Trophoblast cell (in vitro differentiated cells and primary cell): ENCODE data around the gene FHOD1.

Experiments
- DNase-seq, 2 donors: peaks; one replicate each; pipeline ENCODE4 v3.0.0-alpha.2; 2016
- H2AFZ ChIP-seq: 2 replicates; pipeline ENCODE4 v1.6.1; 2013; ENCODE audit warnings: low read length, moderate library complexity, mild to moderate bottlenecking; ENCODE audit not compliant: insufficient read depth, poor library complexity
- H2AK5ac ChIP-seq: 2 replicates; pipeline ENCODE4 v1.6.1; 2013; ENCODE audit warnings: mild to moderate bottlenecking, low read length
- H2BK120ac ChIP-seq: 2 replicates; pipeline ENCODE4 v1.6.1; 2013; ENCODE audit warnings: low read length, mild to moderate bottlenecking, moderate library complexity; ENCODE audit not compliant: insufficient read depth, poor library complexity
- H2BK12ac ChIP-seq: 2 replicates; pipeline ENCODE4 v1.6.1; 2013; ENCODE audit warnings: mild to moderate bottlenecking, low read length, moderate library complexity
- H2BK5ac ChIP-seq: 2 replicates; pipeline ENCODE4 v1.6.1; 2013; ENCODE audit warnings: low read length, low read depth, moderate library complexity, mild to moderate bottlenecking; ENCODE audit not compliant: poor library complexity
- H3K14ac ChIP-seq: 2 replicates; pipeline ENCODE4 v1.6.1; 2013; ENCODE audit warnings: mild to moderate bottlenecking, low read length
- H3K18ac ChIP-seq: 2 replicates; pipeline ENCODE4 v1.6.1; 2013; ENCODE audit warnings: mild to moderate bottlenecking, low read length
- H3K23ac ChIP-seq: 2 replicates; pipeline ENCODE4 v1.6.1; 2013; ENCODE audit warnings: low read length
- H3K27ac ChIP-seq: 2 replicates; pipeline ENCODE4 v1.5.1; 2013; ENCODE audit warnings: low read depth, mild to moderate bottlenecking, inconsistent platforms, low read length, moderate library complexity
- H3K27me3 ChIP-seq: 2 replicates; pipeline ENCODE4 v1.6.1; 2013; ENCODE audit warnings: inconsistent platforms, mild to moderate bottlenecking, low read length, moderate library complexity; ENCODE audit not compliant: insufficient read depth
- H3K36me3 ChIP-seq, 2 experiments: 1 replicate in 1 of 2; 2 replicates in 1 of 2; pipeline ENCODE4 v1.6.1; 2013; ENCODE audit warnings: low read length in 2 of 2, mild to moderate bottlenecking in 2 of 2, moderate library complexity in 1 of 2; ENCODE audit not compliant: insufficient read depth in 2 of 2, control insufficient read depth in 1 of 2
- H3K4ac ChIP-seq: 2 replicates; pipeline ENCODE4 v1.6.1; 2013; ENCODE audit warnings: low read depth, mild to moderate bottlenecking, low read length, moderate library complexity
- H3K4me1 ChIP-seq, 2 experiments: 1 replicate in 1 of 2; 2 replicates in 1 of 2; pipeline ENCODE4 v1.6.1; 2013; ENCODE audit warnings: low read length in 2 of 2, mild to moderate bottlenecking in 2 of 2, moderate library complexity in 1 of 2; ENCODE audit not compliant: insufficient read depth in 2 of 2, control insufficient read depth in 1 of 2
- H3K4me2 ChIP-seq: 2 replicates; pipeline ENCODE4 v1.6.1; 2013; ENCODE audit warnings: inconsistent platforms, mild to moderate bottlenecking, low read length, moderate library complexity
- H3K4me3 ChIP-seq: 2 replicates; pipeline ENCODE4 v1.5.1; 2013; ENCODE audit warnings: mild to moderate bottlenecking, low read depth, low read length, inconsistent platforms
- H3K79me1 ChIP-seq: one replicate; pipeline ENCODE4 v1.6.1; 2013; ENCODE audit warnings: low read length
- H3K79me2 ChIP-seq: 2 replicates; pipeline ENCODE4 v1.6.1; 2013; ENCODE audit warnings: low read length, mild to moderate bottlenecking; ENCODE audit not compliant: control insufficient read depth, insufficient read depth, poor library complexity
- H3K9ac ChIP-seq: 2 replicates; pipeline ENCODE4 v1.6.1; 2013; ENCODE audit warnings: mild to moderate bottlenecking, low read length
- H3K9me3 ChIP-seq: 2 replicates; pipeline ENCODE4 v1.6.1; 2013; ENCODE audit warnings: low read depth, mild to moderate bottlenecking, control low read depth, inconsistent platforms, low read length; ENCODE audit not compliant: insufficient read depth
- H4K12ac ChIP-seq: 2 replicates; pipeline ENCODE4 v1.6.1; 2013; ENCODE audit warnings: low read depth, mild to moderate bottlenecking, low read length, moderate library complexity
- H4K8ac ChIP-seq: 2 replicates; pipeline ENCODE4 v1.6.1; 2013; ENCODE audit warnings: low read depth, mild to moderate bottlenecking, low read length, moderate library complexity
- H4K91ac ChIP-seq: one replicate; pipeline ENCODE4 v1.6.1; 2013; ENCODE audit warnings: low read depth, mild to moderate bottlenecking, low read length, moderate library complexity
- WGBS: extraction: QIAGEN DNeasy Blood & Tissue Kit; methylation state at CpG from one replicate; pipeline ENCODE4 v1.1.7; 2013; ENCODE audit warnings: missing lambda C conversion rate; ENCODE audit not compliant: insufficient read length, insufficient coverage; ENCODE audit errors: extremely low coverage; 5-methylcytosine and 5-hydroxymethylcytosine counted together

FHOD1 gene

DNA sequence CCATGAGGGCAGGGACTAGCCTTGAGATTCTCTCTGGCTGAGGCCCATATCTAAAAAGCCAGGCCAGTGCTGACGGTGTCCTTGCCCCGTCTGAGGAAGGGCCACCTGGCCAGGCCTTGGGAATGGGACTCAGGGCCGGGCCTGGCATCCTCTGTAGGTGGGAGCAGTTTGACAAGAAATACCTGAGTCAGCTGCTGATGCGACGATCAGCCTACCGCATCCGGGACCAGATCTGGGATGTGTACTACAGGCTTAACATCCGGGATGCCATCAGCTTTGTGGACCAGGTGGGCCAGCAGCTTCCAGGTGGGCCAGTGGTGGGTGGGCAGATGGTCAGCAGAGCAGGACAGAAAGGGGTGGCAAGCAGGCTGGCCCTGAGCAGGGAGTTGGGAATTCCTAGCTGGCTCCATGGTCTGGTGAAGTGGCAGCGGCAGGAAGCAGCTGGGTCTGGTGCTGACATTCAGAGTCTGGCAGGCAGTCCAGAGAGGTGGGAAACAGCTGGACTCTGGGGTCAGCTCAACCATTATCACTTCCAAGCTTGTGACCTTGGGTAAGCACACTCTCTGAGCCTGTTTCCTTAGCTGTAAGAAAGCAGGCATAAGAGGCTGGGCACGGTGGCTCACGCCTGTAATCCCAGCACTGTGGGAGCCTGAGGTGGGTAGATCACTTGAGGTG lies 11.0 kb upstream of the FHOD1 start:
- Histone ChIP-seq H3K4ac (no peak overlapping the region), H3K79me2 (no peaks in the 10 kb centered on the region), H3K27me3 (peaks cover 2% of the 10 kb centered on the region), H4K91ac (no peak overlapping the region), H3K18ac (no peak overlapping the region), H2AFZ (no peak overlapping the region), H3K27ac (no peak overlapping the region), H2BK5ac (no peak overlapping the region), H2BK12ac (no peak overlapping the region), H2AK5ac (no peak overlapping the region), H3K4me1 (no peaks in the 10 kb centered on the region), H3K9ac (no peak overlapping the region), H2BK120ac (no peak overlapping the region), H3K4me3 (no peak overlapping the region), H3K36me3 (no peaks in the 10 kb centered on the region), H3K79me1 (no peaks in the 10 kb centered on the region), H3K9me3 (peaks cover 3% of the 10 kb centered on the region), H4K8ac (no peak overlapping the region), H4K12ac (no peak overlapping the region), H3K4me2 (no peak overlapping the region), H3K14ac (no peak overlapping the region), H3K23ac (no peak overlapping the region)
- WGBS = no CpG with 5 or more reads among the region's 11 CpGs
- DNase-seq = peak; percentile 81 to 86

DNA sequence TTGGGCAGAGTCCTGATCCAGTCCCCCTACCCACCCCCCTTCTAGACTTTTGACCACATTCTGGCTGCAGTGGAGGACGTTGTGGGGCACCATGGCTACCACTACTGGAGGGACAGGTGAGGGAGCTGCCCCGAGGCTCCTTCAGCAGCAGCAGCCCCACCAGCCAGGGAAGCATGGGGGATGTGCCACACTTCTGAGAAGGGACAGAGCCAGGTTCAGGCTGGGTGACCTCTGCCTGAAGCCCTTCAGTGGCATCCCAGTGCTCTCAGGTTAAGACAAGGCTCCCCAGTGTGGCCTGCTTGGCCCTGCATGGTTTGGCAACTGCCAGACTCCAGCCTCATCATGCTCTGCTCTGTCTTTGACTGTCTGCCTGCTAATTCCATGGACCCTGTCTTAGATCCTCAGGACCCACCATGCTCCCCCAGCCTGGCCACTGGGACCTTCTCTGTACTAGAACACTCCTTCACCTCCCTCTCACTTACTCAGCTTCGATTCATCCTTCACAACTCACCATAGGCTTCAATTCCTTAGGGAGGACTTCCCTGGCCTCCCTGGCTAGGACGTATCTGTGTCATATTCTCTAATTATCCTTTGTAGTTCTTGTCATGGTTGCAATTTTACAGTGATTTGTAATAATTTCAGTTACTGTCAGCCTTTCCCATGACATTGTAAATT lies 10.3 kb upstream of the FHOD1 start:
- Histone ChIP-seq H3K36me3 (no peaks in the 10 kb centered on the region), H2BK5ac (no peak overlapping the region), H4K12ac (no peak overlapping the region), H4K8ac (no peak overlapping the region), H2BK120ac (no peak overlapping the region), H3K27me3 (peaks cover 1% of the 10 kb centered on the region), H3K9me3 (peaks cover 5% of the 10 kb centered on the region), H3K27ac (no peak overlapping the region), H2AFZ (no peak overlapping the region), H3K23ac (no peak overlapping the region), H2AK5ac (no peak overlapping the region), H3K79me2 (no peaks in the 10 kb centered on the region), H3K4me3 (no peak overlapping the region), H3K79me1 (no peaks in the 10 kb centered on the region), H3K14ac (no peak overlapping the region), H3K18ac (no peak overlapping the region), H3K4me1 (no peaks in the 10 kb centered on the region), H2BK12ac (no peak overlapping the region), H4K91ac (no peak overlapping the region), H3K9ac (no peak overlapping the region), H3K4me2 (no peak overlapping the region), H3K4ac (no peak overlapping the region)
- WGBS = no CpG with 5 or more reads among the region's 4 CpGs
- DNase-seq = no peak

DNA sequence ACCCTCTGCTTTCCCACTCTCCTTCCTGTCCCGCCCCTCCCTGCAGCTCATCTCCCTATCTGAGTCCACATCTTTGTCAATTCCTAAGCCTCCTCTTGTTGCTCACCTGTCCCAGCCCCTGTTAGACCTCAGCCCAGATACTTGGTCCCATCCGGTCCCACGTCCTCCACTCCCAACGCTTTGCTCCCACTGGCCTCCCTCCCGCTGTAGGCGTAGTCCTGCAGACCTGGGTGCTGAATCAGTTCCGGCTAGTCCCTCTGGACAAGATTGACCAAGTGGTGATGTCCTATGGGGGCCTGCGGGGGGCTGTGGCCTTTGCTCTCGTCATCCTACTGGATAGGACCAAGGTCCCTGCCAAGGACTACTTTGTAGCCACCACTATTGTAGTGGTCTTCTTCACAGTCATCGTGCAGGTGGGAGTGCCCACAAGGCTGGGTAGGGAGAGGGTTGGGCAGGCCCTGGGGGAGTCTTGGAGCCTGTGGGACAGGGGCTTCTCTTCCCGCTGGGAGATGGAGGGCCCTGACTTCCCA lies 9.5 kb upstream of the FHOD1 start:
- no peak overlapping the region for H2BK5ac ChIP-seq
- H3K4me1 ChIP-seq = no peaks in the 10 kb centered on the region
- H3K9ac ChIP-seq = no peak overlapping the region
- no peak overlapping the region for H3K4me3 ChIP-seq
- no peak overlapping the region for H3K27ac ChIP-seq
- H2BK120ac ChIP-seq = no peak overlapping the region
- DNase-seq = no peak
- no peak overlapping the region for H3K23ac ChIP-seq
- no peak overlapping the region for H3K4ac ChIP-seq
- no peak overlapping the region for H3K18ac ChIP-seq
- no peak overlapping the region for H3K14ac ChIP-seq
- no peak overlapping the region for H4K91ac ChIP-seq
- peaks cover 5% of the 10 kb centered on the region for H3K9me3 ChIP-seq
- no peak overlapping the region for H2AK5ac ChIP-seq
- no peak overlapping the region for H3K4me2 ChIP-seq
- no peak overlapping the region for H4K12ac ChIP-seq
- no peak overlapping the region for H2BK12ac ChIP-seq
- no CpG with 5 or more reads among the region's 11 CpGs for WGBS
- H3K79me2 ChIP-seq = no peaks in the 10 kb centered on the region
- H3K79me1 ChIP-seq = no peaks in the 10 kb centered on the region
- no peak overlapping the region for H4K8ac ChIP-seq
- no peaks in the 10 kb centered on the region for H3K27me3 ChIP-seq
- H2AFZ ChIP-seq = no peak overlapping the region
- no peaks in the 10 kb centered on the region for H3K36me3 ChIP-seq

DNA sequence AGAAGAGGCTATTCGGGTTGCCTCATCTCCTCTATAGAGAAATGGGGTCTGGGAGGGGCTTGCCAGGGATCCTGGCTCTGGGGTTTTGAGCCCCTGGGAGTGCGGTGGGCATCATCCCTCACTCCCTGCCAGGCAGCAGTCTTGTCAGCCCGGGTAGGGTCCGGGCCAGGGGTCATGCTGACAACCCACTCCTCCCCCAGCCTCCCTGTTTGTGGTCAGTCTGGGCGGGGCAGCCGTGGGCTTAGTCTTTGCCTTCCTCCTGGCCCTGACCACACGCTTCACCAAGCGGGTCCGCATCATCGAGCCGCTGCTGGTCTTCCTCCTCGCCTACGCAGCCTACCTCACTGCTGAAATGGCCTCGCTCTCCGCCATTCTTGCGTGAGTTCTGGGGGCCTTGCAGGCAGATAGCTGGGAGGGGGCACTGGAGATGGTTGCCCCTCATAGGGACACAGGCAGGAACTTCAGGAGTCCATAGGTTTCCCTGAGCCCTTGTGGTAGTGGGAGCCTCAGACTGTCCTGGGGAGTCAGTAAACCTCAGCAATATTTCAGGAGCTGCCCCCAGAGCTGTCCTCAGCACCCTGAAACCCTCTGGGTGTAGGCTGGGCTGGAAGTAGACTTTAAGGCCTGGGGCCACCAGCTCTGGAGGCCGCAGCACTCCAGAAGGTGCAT lies 8.4 kb upstream of the FHOD1 start:
- no peak overlapping the region for H3K4ac ChIP-seq
- H3K27ac ChIP-seq = no peak overlapping the region
- H3K79me1 ChIP-seq = no peaks in the 10 kb centered on the region
- H3K18ac ChIP-seq = no peak overlapping the region
- H3K14ac ChIP-seq = no peak overlapping the region
- WGBS = no CpG with 5 or more reads among the region's 17 CpGs
- H2BK120ac ChIP-seq = no peak overlapping the region
- no peak overlapping the region for H3K4me2 ChIP-seq
- H3K4me1 ChIP-seq = no peaks in the 10 kb centered on the region
- no peak overlapping the region for H4K91ac ChIP-seq
- H3K36me3 ChIP-seq = no peaks in the 10 kb centered on the region
- H3K23ac ChIP-seq = no peak overlapping the region
- peaks cover 5% of the 10 kb centered on the region for H3K9me3 ChIP-seq
- DNase-seq = no peak
- no peak overlapping the region for H2BK12ac ChIP-seq
- H3K9ac ChIP-seq = no peak overlapping the region
- H2BK5ac ChIP-seq = no peak overlapping the region
- H2AK5ac ChIP-seq = no peak overlapping the region
- no peaks in the 10 kb centered on the region for H3K79me2 ChIP-seq
- H4K12ac ChIP-seq = no peak overlapping the region
- no peak overlapping the region for H4K8ac ChIP-seq
- H3K27me3 ChIP-seq = no peaks in the 10 kb centered on the region
- no peak overlapping the region for H2AFZ ChIP-seq
- no peak overlapping the region for H3K4me3 ChIP-seq
